GM12874 (cell line): ENCODE results near the gene TMEM229B.

Experiments used
- TF ChIP-seq, protein P1 (sequence below): IDR thresholded peaks from 2 replicates; pipeline ENCODE4 v1.5.1; 2011; ENCODE audit warnings: low read depth, mild to moderate bottlenecking, control low read depth, low read length, moderate library complexity; ENCODE audit not compliant: insufficient read depth

Gene TMEM229B

DNA sequence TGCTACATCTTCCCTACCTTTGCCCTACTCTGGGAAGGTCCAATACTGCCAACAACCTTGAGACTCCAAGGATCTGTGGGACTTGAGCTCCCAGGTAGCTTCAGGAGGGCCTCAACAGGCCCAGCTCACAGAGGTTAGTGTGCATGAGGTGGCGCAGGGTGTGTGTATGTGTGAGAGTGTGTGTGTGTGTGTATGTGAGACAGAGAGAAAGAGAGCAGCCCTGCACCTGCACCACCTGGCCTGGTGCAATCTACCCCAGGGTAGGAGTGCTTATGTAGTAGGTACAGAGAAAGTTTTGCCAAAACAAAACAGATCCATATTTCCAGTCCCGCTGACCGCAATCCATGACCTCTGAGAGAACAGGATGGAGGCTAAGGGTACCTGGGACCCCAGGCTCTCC, 24.6 kb downstream of the TMEM229B start:
- TF ChIP-seq, protein P1, sequence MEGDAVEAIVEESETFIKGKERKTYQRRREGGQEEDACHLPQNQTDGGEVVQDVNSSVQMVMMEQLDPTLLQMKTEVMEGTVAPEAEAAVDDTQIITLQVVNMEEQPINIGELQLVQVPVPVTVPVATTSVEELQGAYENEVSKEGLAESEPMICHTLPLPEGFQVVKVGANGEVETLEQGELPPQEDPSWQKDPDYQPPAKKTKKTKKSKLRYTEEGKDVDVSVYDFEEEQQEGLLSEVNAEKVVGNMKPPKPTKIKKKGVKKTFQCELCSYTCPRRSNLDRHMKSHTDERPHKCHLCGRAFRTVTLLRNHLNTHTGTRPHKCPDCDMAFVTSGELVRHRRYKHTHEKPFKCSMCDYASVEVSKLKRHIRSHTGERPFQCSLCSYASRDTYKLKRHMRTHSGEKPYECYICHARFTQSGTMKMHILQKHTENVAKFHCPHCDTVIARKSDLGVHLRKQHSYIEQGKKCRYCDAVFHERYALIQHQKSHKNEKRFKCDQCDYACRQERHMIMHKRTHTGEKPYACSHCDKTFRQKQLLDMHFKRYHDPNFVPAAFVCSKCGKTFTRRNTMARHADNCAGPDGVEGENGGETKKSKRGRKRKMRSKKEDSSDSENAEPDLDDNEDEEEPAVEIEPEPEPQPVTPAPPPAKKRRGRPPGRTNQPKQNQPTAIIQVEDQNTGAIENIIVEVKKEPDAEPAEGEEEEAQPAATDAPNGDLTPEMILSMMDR = no peak

DNA sequence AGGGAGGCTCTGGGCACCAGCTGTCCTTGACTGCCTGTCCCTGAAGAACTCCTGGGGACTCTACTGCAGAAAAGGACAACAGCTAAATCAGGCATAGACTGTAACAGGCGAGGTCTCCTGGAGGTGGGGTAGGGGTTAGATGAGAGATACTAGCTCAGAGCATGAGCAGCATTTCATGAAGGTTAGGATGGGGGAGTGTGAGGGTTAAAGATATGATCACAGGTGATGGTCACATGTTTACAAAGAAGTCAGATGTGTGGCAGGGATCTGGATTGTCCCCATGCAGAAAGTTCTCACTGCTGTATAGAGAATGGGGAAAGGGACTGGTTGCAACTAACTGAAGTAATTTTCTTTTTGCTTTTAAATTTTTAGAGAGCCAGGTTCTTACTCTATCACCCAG, 26.5 kb downstream of the TMEM229B start:
- TF ChIP-seq, protein P1 = no peak

DNA sequence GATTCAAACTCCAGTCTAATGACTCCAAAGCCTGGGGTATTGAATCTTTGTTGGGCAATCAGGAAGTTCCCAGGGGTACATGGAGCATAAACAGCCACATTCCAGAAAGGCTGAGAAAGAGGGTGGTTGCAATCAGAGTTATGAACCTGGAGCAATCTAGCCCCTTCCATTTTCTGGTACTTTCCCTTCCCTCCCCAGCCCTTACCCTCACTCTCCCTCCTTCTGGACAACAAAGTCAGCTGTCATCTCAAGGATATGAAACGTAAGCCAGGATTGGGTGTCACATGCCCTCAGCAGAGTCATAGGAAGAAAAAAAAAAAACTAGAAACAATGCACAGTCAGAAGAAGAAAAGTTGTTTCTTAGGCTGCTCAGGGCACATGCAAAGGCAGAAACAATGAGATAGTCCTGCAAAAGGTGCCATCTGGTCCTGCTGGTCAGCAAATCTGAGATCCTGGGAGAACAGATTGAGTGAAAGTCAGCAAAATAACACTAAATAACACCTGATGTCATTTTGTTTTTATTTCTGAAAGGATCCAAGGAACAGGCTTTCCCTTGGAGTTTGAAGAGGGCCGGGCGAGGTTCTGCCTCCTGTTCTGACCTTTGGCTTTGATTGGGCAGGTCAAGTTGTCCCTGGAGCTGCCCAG, 27.1 kb downstream of the TMEM229B start:
- TF ChIP-seq, protein P1 = no peak

DNA sequence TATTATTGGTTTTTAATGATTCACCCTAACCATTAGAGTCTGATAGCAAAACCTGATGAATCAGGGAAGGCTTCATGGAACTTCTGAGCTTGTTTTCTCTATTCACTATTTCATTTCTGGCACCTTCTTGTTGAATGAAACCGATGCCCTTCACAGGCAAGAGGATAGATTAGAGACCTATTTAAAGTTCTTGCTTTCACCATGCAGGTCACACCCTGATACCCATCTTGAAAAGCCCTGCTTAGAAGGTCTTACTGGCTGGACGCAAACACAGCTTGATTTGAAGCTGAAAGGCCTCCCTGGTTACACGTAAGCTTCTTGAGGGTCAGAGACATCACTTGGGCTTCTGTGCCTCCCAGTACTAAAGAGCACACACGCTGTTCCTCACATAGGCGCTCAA, 29.2 kb downstream of the TMEM229B start:
- TF ChIP-seq, protein P1 = no peak

DNA sequence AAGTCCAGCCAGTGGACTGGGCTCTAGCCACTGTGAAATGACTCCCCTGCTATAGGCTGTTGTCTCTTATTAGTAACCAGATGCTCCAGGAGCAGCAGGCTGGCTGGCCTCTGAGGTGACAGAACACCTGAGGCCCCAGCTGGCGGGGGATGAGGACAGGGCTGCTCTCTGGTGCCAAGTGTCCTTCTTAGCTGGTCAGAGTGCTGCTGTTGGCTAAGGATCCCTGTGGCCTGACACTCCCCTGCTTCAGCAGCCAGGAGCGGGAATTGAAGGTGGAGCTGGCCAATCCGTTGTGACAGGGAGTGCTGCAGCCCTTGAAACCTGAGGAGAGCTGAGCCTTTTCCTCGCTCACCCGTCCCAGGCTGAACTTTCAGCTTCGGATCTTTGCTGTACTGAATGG, 30.7 kb downstream of the TMEM229B start:
- TF ChIP-seq, protein P1 = no peak

DNA sequence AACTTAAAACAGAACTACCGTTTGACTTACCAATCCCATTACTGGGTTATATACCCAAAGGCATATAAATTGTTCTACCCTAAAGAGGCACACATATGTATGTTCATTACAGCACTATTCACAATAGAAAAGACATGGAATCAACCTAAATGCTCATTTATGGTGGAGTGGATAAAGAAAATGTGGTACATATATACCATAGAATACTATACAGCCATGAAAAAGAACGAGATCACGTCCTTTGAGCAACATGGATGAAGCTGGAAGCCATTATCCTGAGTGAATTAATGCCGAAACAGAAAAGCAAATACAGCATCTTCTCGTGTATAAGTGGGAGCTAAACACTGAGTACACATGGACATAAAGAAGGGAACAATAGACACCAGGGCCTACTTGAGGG, 31.8 kb downstream of the TMEM229B start:
- TF ChIP-seq, protein P1 = no peak

DNA sequence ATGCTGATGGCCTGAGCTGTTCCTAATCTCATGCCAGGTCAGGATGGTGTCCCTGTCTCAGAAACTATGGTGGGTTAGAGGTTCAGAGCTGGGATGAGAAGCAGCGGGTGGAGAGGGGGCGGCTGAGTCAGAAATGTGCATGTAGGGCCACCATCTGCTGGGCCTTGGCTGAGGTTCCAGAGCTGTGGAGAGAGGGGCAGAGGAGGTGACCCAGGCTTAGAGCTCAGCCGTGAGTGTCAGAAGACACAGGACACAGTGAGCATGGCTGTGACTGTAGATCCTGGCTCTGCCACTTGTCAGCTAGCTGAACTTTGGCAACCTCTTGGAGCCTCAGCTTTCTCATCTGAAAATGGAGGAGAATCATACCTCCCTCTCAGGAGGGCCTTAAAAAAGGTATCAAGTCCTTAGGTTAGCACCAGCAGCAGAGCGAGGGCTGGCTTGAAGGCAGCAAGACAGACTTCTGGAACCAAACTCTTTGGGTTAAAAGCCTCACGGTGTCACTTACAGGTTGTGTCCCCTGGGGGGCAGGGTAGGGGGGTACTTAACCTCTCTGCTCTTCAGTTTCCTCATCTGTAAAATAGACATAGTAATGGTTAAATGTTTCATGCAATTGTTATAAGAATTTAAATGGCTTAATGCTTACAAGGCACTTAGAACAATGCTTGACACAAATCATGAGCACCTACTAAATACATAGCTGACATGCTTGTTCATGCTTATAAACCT, 34.8 kb downstream of the TMEM229B start:
- TF ChIP-seq, protein P1 = 0 out of 2 replicates have a peak, but pooled peaks have one; percentile 1
